CD4-positive, alpha-beta T cell treated with Interleukin-15 for 1 hour (primary cell): ENCODE results near the gene C4orf50.
"Not testable (repeated sequence)": the region's sequence is repeated elsewhere in the genome, so short reads cannot be mapped to it uniquely, and the experiment has no call there.

Experiments
- DNase-seq: peaks from one replicate; pipeline ENCODE4 v3.0.0-alpha.2; 2020

C4orf50 gene

GRCh38 chr4:5964030-5964429 is 54.2 kb downstream of the C4orf50 start:
- DNase-seq, result no peak

- no peak for DNase-seq
Observed at GRCh38 chr4:5963611-5964010, 54.6 kb downstream of the C4orf50 start.

GRCh38 chr4:5962416-5962815 is 55.8 kb downstream of the C4orf50 start:
- no peak for DNase-seq

- DNase-seq, result no peak
Observed at GRCh38 chr4:5960252-5960880, 57.9 kb downstream of the C4orf50 start.

GRCh38 chr4:5959211-5959982 is 58.8 kb downstream of the C4orf50 start:
- DNase-seq, result no peak

GRCh38 chr4:5958199-5958735 is 60.0 kb downstream of the C4orf50 start:
- no peak for DNase-seq

- no peak for DNase-seq
Observed at GRCh38 chr4:5957076-5957475, 61.2 kb downstream of the C4orf50 start.

- DNase-seq, result no peak
Observed at GRCh38 chr4:5956285-5957021, 61.8 kb downstream of the C4orf50 start.

- no peak for DNase-seq
Observed at GRCh38 chr4:5955856-5956255, 62.4 kb downstream of the C4orf50 start.

GRCh38 chr4:5955201-5955821 is 62.9 kb downstream of the C4orf50 start:
- DNase-seq, result no peak

- no peak for DNase-seq
Observed at GRCh38 chr4:5954056-5954760, 64.0 kb downstream of the C4orf50 start.

GRCh38 chr4:5952975-5953951 is 65.0 kb downstream of the C4orf50 start:
- DNase-seq, result no peak

GRCh38 chr4:5952286-5952974 is 65.8 kb downstream of the C4orf50 start:
- no peak for DNase-seq

- DNase-seq, result not testable (repeated sequence)
Observed at GRCh38 chr4:5946653-5947052, 71.6 kb downstream of the C4orf50 start.

- no peak for DNase-seq
Observed at GRCh38 chr4:5945936-5946335, 72.3 kb downstream of the C4orf50 start.

- DNase-seq, result no peak
Observed at GRCh38 chr4:5945171-5945570, 73.1 kb downstream of the C4orf50 start.

GRCh38 chr4:5943561-5943960 is 74.7 kb downstream of the C4orf50 start:
- no peak for DNase-seq

- no peak for DNase-seq
Observed at GRCh38 chr4:5942947-5943346, 75.3 kb downstream of the C4orf50 start.

- no peak for DNase-seq
Observed at GRCh38 chr4:5941601-5942000, 76.6 kb downstream of the C4orf50 start.

GRCh38 chr4:5940470-5941203 is 77.6 kb downstream of the C4orf50 start:
- DNase-seq, result no peak
